Activated T-cell treated with anti-CD3 and anti-CD28 coated beads, Interleukin-2, amount 50 U/mL, for 24 hours (primary cell): ENCODE data around the gene SV2A.
"Not testable (repeated sequence)": the region's sequence is repeated elsewhere in the genome, so short reads cannot be mapped to it uniquely, and the experiment has no call there.

ENCODE experiments used
- DNase-seq: peaks from one replicate; pipeline ENCODE4 v3.0.0-alpha.2; 2020
- H3K27ac Mint-ChIP-seq: 2 replicates; pipeline ENCODE4 v1.8.0; 2020; ENCODE audit warnings: mild to moderate bottlenecking, mixed read lengths
- H3K27me3 Mint-ChIP-seq: 2 replicates; pipeline ENCODE4 v1.8.0; 2020; ENCODE audit warnings: mixed read lengths
- H3K36me3 Mint-ChIP-seq: 2 replicates; pipeline ENCODE4 v1.8.0; 2020; ENCODE audit warnings: low read depth, mixed read lengths
- H3K4me1 Mint-ChIP-seq: 2 replicates; pipeline ENCODE4 v1.8.0; 2020; ENCODE audit warnings: low read depth, mixed read lengths
- H3K4me3 Mint-ChIP-seq: 2 replicates; pipeline ENCODE4 v1.8.0; 2020; ENCODE audit warnings: mild to moderate bottlenecking, moderate library complexity, mixed read lengths
- H3K9me3 Mint-ChIP-seq: 2 replicates; pipeline ENCODE4 v1.8.0; 2020; ENCODE audit warnings: mixed read lengths

Gene SV2A, protein sequence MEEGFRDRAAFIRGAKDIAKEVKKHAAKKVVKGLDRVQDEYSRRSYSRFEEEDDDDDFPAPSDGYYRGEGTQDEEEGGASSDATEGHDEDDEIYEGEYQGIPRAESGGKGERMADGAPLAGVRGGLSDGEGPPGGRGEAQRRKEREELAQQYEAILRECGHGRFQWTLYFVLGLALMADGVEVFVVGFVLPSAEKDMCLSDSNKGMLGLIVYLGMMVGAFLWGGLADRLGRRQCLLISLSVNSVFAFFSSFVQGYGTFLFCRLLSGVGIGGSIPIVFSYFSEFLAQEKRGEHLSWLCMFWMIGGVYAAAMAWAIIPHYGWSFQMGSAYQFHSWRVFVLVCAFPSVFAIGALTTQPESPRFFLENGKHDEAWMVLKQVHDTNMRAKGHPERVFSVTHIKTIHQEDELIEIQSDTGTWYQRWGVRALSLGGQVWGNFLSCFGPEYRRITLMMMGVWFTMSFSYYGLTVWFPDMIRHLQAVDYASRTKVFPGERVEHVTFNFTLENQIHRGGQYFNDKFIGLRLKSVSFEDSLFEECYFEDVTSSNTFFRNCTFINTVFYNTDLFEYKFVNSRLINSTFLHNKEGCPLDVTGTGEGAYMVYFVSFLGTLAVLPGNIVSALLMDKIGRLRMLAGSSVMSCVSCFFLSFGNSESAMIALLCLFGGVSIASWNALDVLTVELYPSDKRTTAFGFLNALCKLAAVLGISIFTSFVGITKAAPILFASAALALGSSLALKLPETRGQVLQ

GRCh38 chr1:149917571-149918144 is at the start of gene SV2A:
Gene SV2A (minus strand): TSS chr1:149917844. CDS start chr1:149913840, 4,004 bp downstream.
- H3K4me3 Mint-ChIP-seq, result peak within 1 kb of the TSS; percentile 81
- peak within 1 kb of the TSS; percentile 75 for H3K27ac Mint-ChIP-seq
- peaks cover 36% of the 10 kb centered on the region for H3K4me1 Mint-ChIP-seq
- no peaks in the 10 kb centered on the region for H3K9me3 Mint-ChIP-seq
- no peaks in the 10 kb centered on the region for H3K27me3 Mint-ChIP-seq
- DNase-seq, result peak; percentile 72
- H3K36me3 Mint-ChIP-seq, result peaks cover 24% of the 10 kb centered on the region

DNA sequence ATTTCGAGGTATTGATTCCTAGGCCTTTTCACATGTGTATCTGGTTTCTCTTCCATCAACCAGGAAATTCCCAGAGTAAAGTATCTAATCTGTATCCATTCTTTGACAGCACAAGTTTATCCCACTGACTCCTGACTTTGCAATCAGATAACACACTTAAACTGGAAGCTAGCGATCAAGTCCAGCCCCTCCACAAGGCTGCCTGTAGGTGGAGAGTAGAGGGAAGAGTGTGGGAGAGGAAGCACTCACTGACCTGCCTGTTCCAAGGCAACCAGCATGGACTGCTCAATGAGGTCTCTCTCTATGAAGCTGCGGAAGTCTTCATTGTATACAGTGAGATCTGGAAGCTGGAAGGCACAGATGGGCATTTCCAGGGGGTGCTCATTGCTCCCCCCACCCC is 49.4 kb upstream of the SV2A start:
- Mint-ChIP-seq H3K36me3 (peaks cover 82% of the 10 kb centered on the region), H3K4me3 (no peak overlapping the region), H3K4me1 (peaks cover 15% of the 10 kb centered on the region), H3K27ac (peak overlapping the region; percentile 12), H3K27me3 (no peaks in the 10 kb centered on the region), H3K9me3 (no peaks in the 10 kb centered on the region)
- no peak for DNase-seq

GRCh38 chr1:149966405-149966804 is 48.8 kb upstream of the SV2A start:
- peaks cover 82% of the 10 kb centered on the region for H3K36me3 Mint-ChIP-seq
- DNase-seq, result no peak
- H3K9me3 Mint-ChIP-seq, result no peaks in the 10 kb centered on the region
- peaks cover 16% of the 10 kb centered on the region for H3K4me1 Mint-ChIP-seq
- no peaks in the 10 kb centered on the region for H3K27me3 Mint-ChIP-seq
- H3K4me3 Mint-ChIP-seq, result no peak overlapping the region
- H3K27ac Mint-ChIP-seq, result peak overlapping the region; percentile 47

GRCh38 chr1:149965440-149965839 is 47.8 kb upstream of the SV2A start:
- Mint-ChIP-seq H3K9me3 (no peaks in the 10 kb centered on the region), H3K27ac (no peak overlapping the region), H3K27me3 (no peaks in the 10 kb centered on the region), H3K4me3 (no peak overlapping the region), H3K36me3 (peaks cover 82% of the 10 kb centered on the region), H3K4me1 (peaks cover 16% of the 10 kb centered on the region)
- no peak for DNase-seq

- DNase-seq, result no peak
- Mint-ChIP-seq H3K36me3 (peaks cover 89% of the 10 kb centered on the region), H3K9me3 (no peaks in the 10 kb centered on the region), H3K27ac (no peak overlapping the region), H3K4me3 (no peak overlapping the region), H3K27me3 (no peaks in the 10 kb centered on the region), H3K4me1 (peaks cover 16% of the 10 kb centered on the region)
Observed at GRCh38 chr1:149963358-149963757, 45.7 kb upstream of the SV2A start.

DNA sequence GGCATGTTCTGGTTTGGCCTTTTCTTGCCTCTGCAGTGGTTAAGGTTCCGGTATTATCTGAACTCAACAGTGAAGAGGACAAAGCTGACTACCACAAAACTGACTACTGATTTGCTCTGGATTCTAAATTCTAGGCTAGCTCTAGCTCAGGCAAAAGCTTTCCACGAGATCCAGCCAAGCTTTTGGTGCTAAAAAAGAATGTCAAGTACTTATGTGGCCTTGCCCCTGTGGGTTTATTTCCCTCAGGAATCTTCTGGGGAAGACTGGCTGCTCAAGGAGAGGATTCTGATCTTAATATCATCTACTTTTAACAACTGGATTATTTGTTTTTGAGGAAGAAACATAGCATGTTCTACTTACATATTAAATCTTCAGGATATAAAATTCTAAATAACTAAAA is 45.1 kb upstream of the SV2A start:
- no peak for DNase-seq
- H3K27me3 Mint-ChIP-seq, result no peaks in the 10 kb centered on the region
- peak overlapping the region; percentile 37 for H3K27ac Mint-ChIP-seq
- no peaks in the 10 kb centered on the region for H3K9me3 Mint-ChIP-seq
- no peak overlapping the region for H3K4me3 Mint-ChIP-seq
- H3K36me3 Mint-ChIP-seq, result peaks cover 90% of the 10 kb centered on the region
- H3K4me1 Mint-ChIP-seq, result peaks cover 16% of the 10 kb centered on the region

DNA sequence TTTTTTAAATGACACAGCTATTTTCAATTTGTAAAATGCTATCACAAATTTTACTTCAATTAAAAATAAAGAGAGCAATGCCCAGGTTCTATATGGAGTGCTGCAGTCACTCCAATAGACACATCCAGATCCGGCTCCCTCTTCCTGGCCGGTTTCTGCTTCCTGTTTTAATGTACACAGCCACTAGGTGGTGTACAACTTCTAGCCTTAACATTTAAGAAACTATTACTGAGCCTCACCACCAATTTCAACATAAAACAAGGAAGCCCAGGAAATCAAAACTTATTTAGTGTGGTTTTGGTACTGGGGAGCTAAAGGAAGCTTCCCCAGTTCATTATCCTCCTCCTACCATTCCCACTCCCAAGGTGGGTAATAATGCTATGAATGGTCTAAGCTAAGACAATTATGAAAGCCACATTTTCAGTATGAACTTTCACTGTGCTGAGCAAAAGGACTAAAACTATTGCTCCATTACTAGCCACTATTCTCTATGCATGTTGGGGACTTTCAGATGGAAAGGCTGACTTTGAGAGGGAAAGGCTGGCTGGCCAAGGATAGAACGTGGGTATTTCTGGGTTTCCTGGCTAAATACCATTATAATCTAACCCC is 44.5 kb upstream of the SV2A start:
- H3K27ac Mint-ChIP-seq, result peak overlapping the region; percentile 14
- no peak for DNase-seq
- no peaks in the 10 kb centered on the region for H3K27me3 Mint-ChIP-seq
- H3K4me3 Mint-ChIP-seq, result no peak overlapping the region
- peaks cover 16% of the 10 kb centered on the region for H3K4me1 Mint-ChIP-seq
- H3K9me3 Mint-ChIP-seq, result no peaks in the 10 kb centered on the region
- peaks cover 89% of the 10 kb centered on the region for H3K36me3 Mint-ChIP-seq

DNA sequence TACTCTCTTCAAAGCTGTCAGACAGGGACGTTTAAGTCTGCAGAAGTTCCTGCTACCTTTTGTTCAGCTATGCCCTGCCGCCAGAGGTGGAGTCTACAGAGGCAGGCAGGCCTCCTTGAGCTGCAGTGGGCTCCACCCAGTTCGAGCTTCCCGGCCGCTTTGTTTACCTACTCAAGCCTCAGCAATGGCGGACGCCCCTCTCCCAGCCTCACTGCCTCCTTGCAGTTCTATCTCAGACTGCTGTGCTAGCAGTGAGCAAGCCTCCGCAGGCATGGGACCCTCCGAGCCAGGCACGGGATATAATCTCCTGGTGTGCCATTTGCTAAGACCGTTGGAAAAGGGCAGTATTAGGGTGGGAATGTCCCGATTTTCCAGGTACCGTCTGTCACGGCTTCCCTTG is 39.9 kb upstream of the SV2A start:
- not testable (repeated sequence) for DNase-seq, H3K27me3 Mint-ChIP-seq, H3K27ac Mint-ChIP-seq, H3K4me3 Mint-ChIP-seq, H3K9me3 Mint-ChIP-seq, H3K4me1 Mint-ChIP-seq
- peaks cover 94% of the 10 kb centered on the region for H3K36me3 Mint-ChIP-seq

DNA sequence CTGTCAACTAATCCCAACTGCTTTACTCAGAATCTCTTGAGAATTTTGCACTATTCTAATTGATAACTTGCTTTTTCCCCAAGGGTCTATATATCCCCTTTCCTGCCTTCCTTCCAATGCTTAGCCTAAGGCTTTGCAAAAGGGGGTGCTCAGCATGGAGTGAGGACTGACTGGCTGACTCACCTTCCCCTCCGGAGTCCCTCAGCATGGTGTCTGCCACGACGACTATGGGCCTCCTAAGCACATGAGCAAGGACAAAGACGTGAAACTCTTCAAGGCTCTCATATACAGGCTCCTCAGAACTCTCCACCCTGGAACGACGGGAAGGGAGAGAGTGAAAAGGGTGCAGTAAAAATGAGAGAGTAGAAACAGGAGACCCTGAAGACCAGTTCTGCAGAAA is 32.3 kb upstream of the SV2A start:
- Mint-ChIP-seq H3K36me3 (peaks cover 88% of the 10 kb centered on the region), H3K27me3 (no peaks in the 10 kb centered on the region), H3K4me1 (no peaks in the 10 kb centered on the region), H3K9me3 (no peaks in the 10 kb centered on the region), H3K27ac (no peak overlapping the region), H3K4me3 (no peak overlapping the region)
- DNase-seq, result no peak

DNA sequence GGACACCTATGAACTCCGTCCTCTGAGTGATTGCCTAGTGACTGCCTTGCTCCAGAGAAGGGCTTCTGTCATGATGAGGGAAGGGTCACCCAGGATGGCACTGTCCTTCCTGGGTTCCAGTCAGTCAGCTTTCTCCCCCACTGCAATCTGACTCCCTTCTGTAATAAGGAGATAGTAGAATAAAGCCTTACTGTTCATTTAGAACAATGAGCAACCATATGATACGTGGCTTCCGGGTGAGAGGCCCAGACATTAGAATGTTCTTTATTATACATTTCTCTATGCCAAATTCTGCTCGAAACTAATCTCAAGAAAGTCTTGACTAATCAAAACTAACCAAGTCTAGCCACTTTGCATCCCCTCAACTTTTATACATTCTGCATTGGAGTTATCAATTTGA is 27.6 kb upstream of the SV2A start:
- DNase-seq, result no peak
- Mint-ChIP-seq H3K4me3 (no peak overlapping the region), H3K9me3 (no peaks in the 10 kb centered on the region), H3K27me3 (no peaks in the 10 kb centered on the region), H3K27ac (no peak overlapping the region), H3K36me3 (peaks cover 73% of the 10 kb centered on the region), H3K4me1 (peaks cover 13% of the 10 kb centered on the region)

DNA sequence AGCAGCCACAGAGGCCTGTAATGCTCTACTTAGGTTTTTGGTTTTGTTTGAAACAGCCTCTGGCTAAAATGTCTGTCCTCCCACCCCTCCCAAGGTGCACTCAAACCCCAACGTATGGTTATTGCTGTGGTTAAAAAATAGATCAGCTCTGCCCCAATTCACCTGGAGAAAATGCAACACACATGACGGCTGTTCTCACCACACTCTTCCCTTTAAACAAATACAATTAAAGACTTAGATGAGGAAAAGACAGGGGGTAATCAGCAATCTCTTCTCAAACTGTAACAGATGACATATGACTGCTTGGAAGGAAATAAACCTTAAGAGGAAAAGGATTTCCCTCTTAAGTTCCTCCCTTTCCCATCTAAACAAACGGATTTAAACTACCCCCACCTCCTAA is 25.2 kb upstream of the SV2A start:
- no peak for DNase-seq
- Mint-ChIP-seq H3K4me1 (peaks cover 33% of the 10 kb centered on the region), H3K4me3 (no peak overlapping the region), H3K27me3 (no peaks in the 10 kb centered on the region), H3K9me3 (no peaks in the 10 kb centered on the region), H3K36me3 (peaks cover 50% of the 10 kb centered on the region), H3K27ac (no peak overlapping the region)

DNA sequence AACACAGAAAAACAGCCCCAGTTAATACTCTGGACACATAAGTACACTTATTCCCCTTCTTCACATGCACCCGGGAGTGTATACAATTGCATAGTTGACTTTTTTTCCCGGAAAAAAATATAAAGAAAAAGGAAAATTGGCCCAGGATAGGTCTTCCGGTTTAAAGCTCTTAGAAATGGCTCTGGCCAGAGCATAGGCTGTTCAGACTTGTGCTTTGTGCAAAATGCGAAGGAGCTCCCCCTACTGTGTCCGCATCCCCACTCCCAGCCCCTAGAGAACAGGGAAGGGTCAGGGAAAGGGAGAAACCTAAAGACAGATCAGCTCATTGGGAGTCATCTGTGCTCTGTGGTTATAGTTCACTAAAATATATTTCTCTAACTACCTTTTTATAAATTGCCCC is 24.6 kb upstream of the SV2A start:
- H3K4me3 Mint-ChIP-seq, result no peak overlapping the region
- no peaks in the 10 kb centered on the region for H3K9me3 Mint-ChIP-seq
- peaks cover 45% of the 10 kb centered on the region for H3K36me3 Mint-ChIP-seq
- peaks cover 40% of the 10 kb centered on the region for H3K4me1 Mint-ChIP-seq
- DNase-seq, result no peak
- no peaks in the 10 kb centered on the region for H3K27me3 Mint-ChIP-seq
- H3K27ac Mint-ChIP-seq, result no peak overlapping the region

- Mint-ChIP-seq H3K27me3 (no peaks in the 10 kb centered on the region), H3K4me3 (no peak overlapping the region)
Observed at GRCh38 chr1:149940427-149940826, 22.8 kb upstream of the SV2A start.

DNA sequence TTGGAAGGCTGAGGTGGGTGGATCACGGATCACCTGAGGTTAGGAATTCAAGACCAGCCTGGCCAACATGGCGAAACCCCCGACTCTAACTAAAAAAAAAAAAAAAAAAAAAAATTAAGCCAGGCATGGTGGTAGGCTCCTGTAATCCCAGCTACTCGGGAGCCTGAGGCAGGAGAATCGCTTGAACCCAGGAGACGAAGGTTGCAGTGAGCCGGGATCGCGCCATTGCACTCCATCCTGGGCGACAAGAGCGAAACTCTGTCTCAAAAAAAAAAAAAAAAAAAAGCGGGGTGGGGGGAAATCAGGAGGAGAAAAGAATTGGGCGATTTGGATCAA is 21.0 kb upstream of the SV2A start:
- Mint-ChIP-seq H3K36me3 (peaks cover 11% of the 10 kb centered on the region), H3K27ac (peak overlapping the region; percentile 92), H3K4me1 (peaks cover 41% of the 10 kb centered on the region)
- H3K4me3 Mint-ChIP-seq, H3K9me3 Mint-ChIP-seq, H3K27me3 Mint-ChIP-seq, DNase-seq: not testable (repeated sequence)

More at GRCh38 chr1:149940427-149940826, 22.8 kb upstream of the SV2A start:
- peaks cover 45% of the 10 kb centered on the region for H3K4me1 Mint-ChIP-seq
- DNase-seq, result no peak
- peak overlapping the region; percentile 92 for H3K27ac Mint-ChIP-seq
- H3K9me3 Mint-ChIP-seq, result no peaks in the 10 kb centered on the region
- H3K36me3 Mint-ChIP-seq, result peaks cover 29% of the 10 kb centered on the region
